HEK293T (cell line): ENCODE data around the gene DCST2.

Experiments
- CTCF ChIA-PET: fragments of 350-600 bp; formaldehyde crosslinking; extraction: SDS; loops from one replicate; lab custom pipeline; 2021; ENCODE audit warnings: antibody characterized with exemption, inconsistent platforms; lab: Yijun Ruan, JAX
- POLR2A ChIA-PET: fragments of 350-600 bp; formaldehyde crosslinking; extraction: SDS; loops from one replicate; lab custom pipeline; 2020; ENCODE audit warnings: antibody characterized with exemption, inconsistent platforms; lab: Yijun Ruan, JAX
- DNase-seq: peaks from one replicate; pipeline ENCODE4 v3.0.0; 2012; ENCODE audit warnings: mixed read lengths; ENCODE audit errors: extremely low spot score
- ARNT ChIP-seq: fragments of 450-650 bp; IDR thresholded peaks from 2 replicates; pipeline ENCODE4 v1.6.1; 2017; ENCODE audit warnings: mild to moderate bottlenecking
- BHLHE40 ChIP-seq: fragments of 450-650 bp; IDR thresholded peaks from 2 replicates; pipeline ENCODE4 v1.6.1; 2016; ENCODE audit warnings: mild to moderate bottlenecking, moderate library complexity, borderline replicate concordance
- CTBP1 ChIP-seq: fragments of 450-650 bp; IDR thresholded peaks from 2 replicates; pipeline ENCODE4 v1.6.1; 2016; ENCODE audit warnings: borderline replicate concordance
- ELF4 ChIP-seq: fragments of 450-650 bp; IDR thresholded peaks from 2 replicates; pipeline ENCODE4 v1.6.1; 2017; ENCODE audit warnings: antibody characterized with exemption
- FOXA1 ChIP-seq: fragments of 450-650 bp; IDR thresholded peaks from 2 replicates; pipeline ENCODE4 v1.6.1; 2016; ENCODE audit warnings: mild to moderate bottlenecking
- FOXK2 ChIP-seq: fragments of 450-650 bp; IDR thresholded peaks from 2 replicates; pipeline ENCODE4 v1.6.1; 2016; ENCODE audit warnings: mild to moderate bottlenecking
- FOXM1 ChIP-seq: fragments of 450-650 bp; IDR thresholded peaks from 2 replicates; pipeline ENCODE4 v1.6.1; 2017; ENCODE audit warnings: mild to moderate bottlenecking, borderline replicate concordance
- HDGF ChIP-seq: fragments of 450-650 bp; IDR thresholded peaks from 2 replicates; pipeline ENCODE4 v1.6.1; 2017; ENCODE audit warnings: antibody characterized with exemption, borderline replicate concordance
- L3MBTL2 ChIP-seq: fragments of 450-650 bp; conservative IDR thresholded peaks from 2 replicates; pipeline ENCODE4 v1.6.1; 2016; ENCODE audit warnings: mild to moderate bottlenecking
- LEF1 ChIP-seq: fragments of 450-650 bp; IDR thresholded peaks from 2 replicates; pipeline ENCODE4 v1.6.1; 2017; ENCODE audit warnings: mild to moderate bottlenecking, borderline replicate concordance
- NFRKB ChIP-seq: fragments of 450-650 bp; IDR thresholded peaks from 2 replicates; pipeline ENCODE4 v1.6.1; 2016; ENCODE audit warnings: mild to moderate bottlenecking, moderate library complexity
- PKNOX1 ChIP-seq: fragments of 450-650 bp; IDR thresholded peaks from 2 replicates; pipeline ENCODE4 v1.6.1; 2016
- SP1 ChIP-seq: fragments of 450-650 bp; IDR thresholded peaks from 2 replicates; pipeline ENCODE4 v1.6.1; 2017
- SUZ12 ChIP-seq: fragments of 450-650 bp; IDR thresholded peaks from 2 replicates; pipeline ENCODE4 v1.6.1; 2016; ENCODE audit warnings: mild to moderate bottlenecking
- TARDBP ChIP-seq: fragments of 450-650 bp; IDR thresholded peaks from 2 replicates; pipeline ENCODE4 v1.6.1; 2016
- ZNF384 ChIP-seq: fragments of 450-650 bp; IDR thresholded peaks from 2 replicates; pipeline ENCODE4 v1.6.1; 2016

Gene DCST2

GRCh38 chr1:155062702-155063411, 29.3 kb upstream of the DCST2 start:
- CTCF ChIA-PET, result interaction anchor here (0.7 to 3.2 kb wide), 7 partner anchors 8 to 64 kb away, joined by 3 to 43 read pairs (median 4); no protein-coding TSS in a partner anchor
- TF ChIP-seq ARNT (no peak), TARDBP (no peak), FOXK2 (no peak), ZNF384 (no peak), FOXM1 (no peak), NFRKB (no peak), BHLHE40 (no peak), ELF4 (no peak), L3MBTL2 (no peak), SUZ12 (no peak), HDGF (no peak; the same call in 1 of the 2 replicates), LEF1 (no peak), CTBP1 (no peak)
- POLR2A ChIA-PET, result interaction anchor here (0.6 to 3.7 kb wide), 3 partner anchors 12 to 69 kb away, joined by 3 to 20 read pairs (median 3); partner anchors contain the start of gene ADAM15
- peak; percentile 87 for DNase-seq

GRCh38 chr1:155062151-155062686, 28.6 kb upstream of the DCST2 start:
- POLR2A ChIA-PET, result interaction anchor here (0.6 to 3.7 kb wide), 7 partner anchors 11 to 110 kb away, joined by 3 to 20 read pairs (median 4); partner anchors contain the start of genes ADAM15, PBXIP1 and PYGO2
- DNase-seq, result no peak
- no peak for TF ChIP-seq CTBP1
- TF ChIP-seq ZNF384, result no peak
- CTCF ChIA-PET, result interaction anchor here (0.7 to 3.2 kb wide), 21 partner anchors 8 to 193 kb away, joined by 3 to 43 read pairs (median 4); partner anchors contain the start of genes ADAM15, EFNA3 and LENEP

- POLR2A ChIA-PET, result interaction anchor here (0.7 to 1.4 kb wide), 5 partner anchors 11 to 111 kb away, joined by 3 to 7 read pairs (median 4); partner anchors contain the start of genes PBXIP1 and PYGO2
- no peak for TF ChIP-seq ZNF384
- no peak for TF ChIP-seq ELF4
- no peak for TF ChIP-seq FOXM1
- TF ChIP-seq SP1, result no peak
- no peak for TF ChIP-seq FOXK2
- TF ChIP-seq FOXA1, result no peak
- no peak for TF ChIP-seq LEF1
- TF ChIP-seq CTBP1, result no peak
- no peak for TF ChIP-seq SUZ12
- TF ChIP-seq HDGF, result no peak; the same call in 1 of the 2 replicates
- no peak for TF ChIP-seq L3MBTL2
- no peak for TF ChIP-seq PKNOX1
- TF ChIP-seq NFRKB, result no peak
- no peak for TF ChIP-seq BHLHE40
- DNase-seq, result peak; percentile 88
- CTCF ChIA-PET, result interaction anchor here (0.6 to 3.2 kb wide), 21 partner anchors 9 to 530 kb away, joined by 3 to 33 read pairs (median 3); partner anchors contain the start of genes ADAM15, DPM3, EFNA3 and LENEP
Measured at GRCh38 chr1:155061381-155062150, 28.0 kb upstream of the DCST2 start.

GRCh38 chr1:155060736-155061135, 27.2 kb upstream of the DCST2 start:
- CTCF ChIA-PET, result interaction anchor here (0.6 to 3.2 kb wide), 7 partner anchors 15 to 105 kb away, joined by 3 to 33 read pairs (median 3); partner anchors contain the start of genes PBXIP1 and PYGO2
- TF ChIP-seq TARDBP, result no peak
- no peak for TF ChIP-seq SUZ12
- no peak for TF ChIP-seq HDGF
- TF ChIP-seq ELF4, result no peak
- TF ChIP-seq FOXA1, result no peak
- TF ChIP-seq PKNOX1, result no peak
- no peak for TF ChIP-seq ZNF384
- no peak for TF ChIP-seq LEF1
- TF ChIP-seq NFRKB, result no peak
- no peak for TF ChIP-seq BHLHE40
- no peak for TF ChIP-seq L3MBTL2
- TF ChIP-seq SP1, result no peak
- no peak for TF ChIP-seq CTBP1
- TF ChIP-seq FOXM1, result no peak
- POLR2A ChIA-PET, result interaction anchor here (1.3 kb wide), 2 partner anchors 10 to 99 kb away, joined by 4 read pairs; partner anchors contain the start of gene PYGO2
- DNase-seq, result no peak

- POLR2A ChIA-PET, result interaction anchor here (0.6 to 1.1 kb wide), 2 partner anchors 78 to 186 kb away, joined by 3 to 4 read pairs; partner anchors contain the start of gene SLC50A1
- DNase-seq, result no peak
- CTCF ChIA-PET, result interaction anchor here (0.7 to 2.5 kb wide), 2 partner anchors 8 to 27 kb away, joined by 3 to 11 read pairs; no protein-coding TSS in a partner anchor
- no peak for TF ChIP-seq ZNF384
- TF ChIP-seq HDGF, result no peak
- TF ChIP-seq FOXM1, result no peak
- TF ChIP-seq PKNOX1, result no peak
- TF ChIP-seq LEF1, result no peak
- no peak for TF ChIP-seq ELF4
- no peak for TF ChIP-seq FOXK2
- no peak for TF ChIP-seq CTBP1
- no peak for TF ChIP-seq L3MBTL2
- no peak for TF ChIP-seq NFRKB
Measured at GRCh38 chr1:155057788-155058211, 24.2 kb upstream of the DCST2 start.
